NCI-H2171 treated with DMSO at 0.1 percent for 48 hours (cell line): ENCODE results near the gene ITPRID2.

ENCODE experiments used
- DNase-seq: peaks from one replicate; lab custom pipeline; 2025; lab: John Stamatoyannopoulos, UW

The ITPRID2 gene

GRCh38 chr2:181882246-181883020 is 9.1 kb upstream of the ITPRID2 start:
- DNase-seq: no peak

DNA sequence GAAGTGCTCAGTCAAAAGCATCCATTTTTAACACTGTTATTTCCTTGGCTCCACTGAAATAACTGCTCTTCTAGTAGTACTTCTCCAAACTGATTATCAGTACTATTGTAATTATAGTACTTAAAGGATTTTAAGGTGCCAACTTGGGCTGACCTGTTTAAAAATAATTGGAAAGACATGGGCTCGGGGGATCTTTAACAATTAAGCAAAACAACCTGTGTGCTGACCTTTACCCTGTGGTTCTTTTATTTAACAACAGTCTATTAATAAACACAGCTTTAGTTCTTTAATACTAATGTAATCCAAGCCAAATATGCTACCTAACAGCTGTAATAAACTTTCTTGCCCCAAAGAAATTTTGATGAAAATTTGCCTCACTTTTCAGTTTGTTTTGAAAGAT is 6.9 kb upstream of the ITPRID2 start:
- no peak for DNase-seq

DNA sequence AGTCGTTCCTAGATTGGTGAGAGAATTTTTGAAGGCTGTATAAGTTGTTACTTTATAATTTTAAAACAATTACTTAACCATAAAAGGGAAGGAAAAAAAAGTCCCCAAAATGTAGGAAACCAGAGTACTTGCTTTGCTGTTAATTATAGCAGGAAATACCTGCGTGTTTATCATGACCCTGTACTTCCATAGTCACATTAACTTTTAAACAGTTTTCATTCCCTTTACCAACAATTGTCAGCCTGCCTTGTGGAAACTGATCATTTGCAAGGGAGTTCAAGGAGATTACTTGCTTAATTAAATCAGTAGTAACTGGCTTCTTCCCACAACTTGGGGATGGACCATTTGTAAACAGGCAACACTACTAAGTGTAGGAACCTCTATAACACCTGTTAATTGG is 6.4 kb upstream of the ITPRID2 start:
- no peak for DNase-seq

- no peak for DNase-seq
Measured at GRCh38 chr2:181886192-181886591, 5.3 kb upstream of the ITPRID2 start.

GRCh38 chr2:181887045-181887444 is 4.5 kb upstream of the ITPRID2 start:
- DNase-seq: no peak

DNA sequence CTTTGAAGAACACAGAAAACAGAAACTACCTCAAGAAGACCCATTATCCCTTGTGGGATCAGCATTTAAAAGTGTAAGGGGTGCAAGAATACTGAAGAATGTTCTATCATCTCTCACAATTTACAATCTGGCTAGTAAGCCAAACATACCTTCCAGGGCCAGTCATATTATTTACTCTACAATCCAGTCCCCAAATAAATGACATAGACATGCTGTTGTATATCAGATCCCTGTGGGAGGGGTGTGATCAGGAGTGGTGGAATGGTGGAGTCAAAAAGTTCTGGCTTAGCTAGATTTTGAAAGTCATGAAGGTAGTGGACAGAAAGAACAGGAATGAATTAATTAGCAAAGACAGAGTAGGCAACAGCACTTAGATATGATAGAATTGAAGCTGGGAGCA is 1.8 kb upstream of the ITPRID2 start:
- no peak for DNase-seq

GRCh38 chr2:181890271-181890670 is 1.3 kb upstream of the ITPRID2 start:
- no peak for DNase-seq

GRCh38 chr2:181891966-181892798 is 652 bp downstream of the ITPRID2 start:
- peak; percentile 76 for DNase-seq

DNA sequence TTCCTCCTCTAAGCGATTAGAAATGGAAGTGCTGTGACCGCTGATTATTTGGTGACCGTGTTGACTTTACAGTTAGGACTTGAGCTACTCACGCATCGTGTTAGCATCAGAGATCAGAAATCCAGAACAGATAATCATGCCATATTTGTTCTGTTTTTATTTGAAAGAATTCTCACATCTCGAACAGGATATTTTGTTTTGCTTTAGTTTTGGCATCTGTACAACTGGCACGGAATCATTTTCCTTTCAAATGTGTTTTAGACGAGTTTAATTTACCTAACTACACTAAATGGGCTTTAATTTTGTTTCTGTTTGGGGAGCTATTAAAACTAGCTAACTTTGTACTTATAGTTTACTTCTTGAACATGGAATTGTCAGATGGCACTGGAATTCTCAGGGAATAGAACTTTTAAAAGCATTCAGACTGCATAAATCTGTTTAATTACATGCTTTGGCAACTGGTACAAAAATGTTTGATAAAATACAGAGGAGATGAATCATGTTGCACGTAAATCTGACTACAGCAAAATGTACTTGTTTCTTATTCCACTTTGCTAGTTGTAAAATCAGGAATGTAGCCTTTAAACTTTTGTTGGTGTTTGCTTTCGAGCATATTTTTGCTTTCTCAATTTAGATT is 1.4 kb downstream of the ITPRID2 start:
- DNase-seq: no peak

DNA sequence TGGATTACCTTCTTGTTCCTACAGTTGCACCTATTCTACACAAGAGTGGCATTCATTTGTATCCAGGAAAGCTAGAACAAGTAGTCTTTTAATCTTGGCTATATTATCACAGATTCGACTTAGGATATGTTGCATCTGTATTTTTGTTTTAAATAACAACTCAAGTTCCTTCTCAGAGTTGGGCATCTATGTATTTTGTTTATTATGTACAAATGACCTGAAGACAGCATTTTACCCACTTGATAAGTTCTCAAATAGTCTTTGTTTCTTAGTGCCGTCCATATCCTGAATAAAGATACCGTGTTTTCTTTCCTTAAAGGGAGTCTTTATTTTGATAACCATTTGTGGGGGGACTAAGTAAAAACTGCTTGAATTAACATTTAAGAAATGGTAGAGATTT is 2.9 kb downstream of the ITPRID2 start:
- DNase-seq: no peak

DNA sequence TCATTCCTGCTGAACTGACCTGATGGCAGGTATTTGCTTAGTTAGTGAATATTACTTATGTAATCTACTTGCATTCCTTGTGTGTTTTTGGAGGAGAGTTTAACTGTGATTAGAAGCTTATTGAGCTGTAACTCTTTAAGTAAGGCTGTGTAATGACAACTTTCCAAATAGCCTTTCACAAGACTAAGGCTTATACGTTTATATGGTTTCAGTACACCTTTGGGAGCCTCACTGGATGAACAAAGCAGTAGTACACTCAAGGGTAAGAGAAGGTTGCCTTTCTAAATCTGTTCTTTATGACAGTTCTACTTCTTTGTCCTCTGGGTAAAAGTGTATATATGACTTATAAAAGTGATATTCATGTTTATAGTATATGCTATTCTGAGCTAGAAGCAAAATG is 4.3 kb downstream of the ITPRID2 start:
- no peak for DNase-seq

- no peak for DNase-seq
Measured at GRCh38 chr2:181896286-181896685, 4.8 kb downstream of the ITPRID2 start.

DNA sequence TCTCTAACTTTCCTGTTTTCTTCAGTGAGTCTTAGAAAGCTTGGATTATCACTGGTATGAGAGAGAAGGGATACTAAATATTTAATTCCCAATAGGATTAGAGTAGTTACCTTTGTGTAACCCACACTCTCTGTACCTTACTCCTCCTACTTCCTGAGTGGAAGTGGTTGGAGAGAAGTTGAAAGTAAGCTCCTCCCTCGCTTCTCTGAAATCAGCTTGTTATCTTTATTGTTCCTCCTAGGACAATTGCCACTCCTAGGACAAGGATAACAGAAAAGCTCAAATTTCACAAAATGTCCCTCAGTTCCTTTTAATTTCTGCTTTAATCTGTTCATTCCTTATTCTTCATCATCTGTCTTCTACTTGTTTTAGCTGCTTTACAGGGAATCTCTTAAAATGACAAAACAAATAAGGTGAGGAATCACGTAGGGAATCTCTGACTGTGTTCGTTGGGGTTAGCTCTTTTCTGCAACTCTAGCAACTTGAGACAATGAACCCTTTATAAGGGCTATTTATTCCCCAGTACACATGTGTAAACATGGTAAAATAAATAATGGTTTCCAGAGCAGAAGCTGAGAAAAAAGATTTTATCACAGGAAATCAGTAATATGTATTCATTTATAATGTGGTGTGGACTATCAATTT is 8.6 kb downstream of the ITPRID2 start:
- no peak for DNase-seq

GRCh38 chr2:181902625-181903024 is 11.1 kb downstream of the ITPRID2 start:
- no peak for DNase-seq

DNA sequence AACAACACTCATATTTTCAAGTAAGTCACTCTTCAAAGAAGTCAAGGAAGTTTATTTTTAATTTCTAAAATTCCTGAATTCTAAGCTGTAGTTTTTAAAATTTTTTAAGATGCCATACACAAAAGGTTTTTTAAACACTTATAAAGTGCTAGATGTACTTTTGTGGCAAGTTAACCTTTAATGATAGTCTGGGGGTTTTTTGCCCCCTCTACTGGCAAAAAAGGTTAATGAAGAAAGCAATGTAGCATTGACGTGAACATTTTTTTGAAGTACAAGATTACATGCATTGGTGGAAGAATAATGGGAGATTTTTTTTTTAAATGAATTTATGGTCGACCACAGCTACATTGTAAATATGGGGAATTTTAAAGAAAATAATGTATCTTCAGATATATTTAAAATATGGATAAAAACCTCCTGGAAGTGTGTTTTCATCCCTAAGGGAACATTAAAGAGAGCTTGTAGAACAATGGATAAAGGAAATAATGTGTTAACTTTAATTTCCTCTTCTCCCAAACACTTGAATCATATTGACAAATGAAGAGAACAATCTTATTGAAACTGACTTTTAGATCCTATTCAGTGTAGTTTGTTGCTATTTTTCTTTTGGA is 12.6 kb downstream of the ITPRID2 start:
- DNase-seq: peak; percentile 44

- DNase-seq: no peak
Measured at GRCh38 chr2:181907057-181907456, 15.5 kb downstream of the ITPRID2 start.

- DNase-seq: no peak
Measured at GRCh38 chr2:181907635-181908034, 16.1 kb downstream of the ITPRID2 start.

- no peak for DNase-seq
Measured at GRCh38 chr2:181910028-181910831, 18.7 kb downstream of the ITPRID2 start.

DNA sequence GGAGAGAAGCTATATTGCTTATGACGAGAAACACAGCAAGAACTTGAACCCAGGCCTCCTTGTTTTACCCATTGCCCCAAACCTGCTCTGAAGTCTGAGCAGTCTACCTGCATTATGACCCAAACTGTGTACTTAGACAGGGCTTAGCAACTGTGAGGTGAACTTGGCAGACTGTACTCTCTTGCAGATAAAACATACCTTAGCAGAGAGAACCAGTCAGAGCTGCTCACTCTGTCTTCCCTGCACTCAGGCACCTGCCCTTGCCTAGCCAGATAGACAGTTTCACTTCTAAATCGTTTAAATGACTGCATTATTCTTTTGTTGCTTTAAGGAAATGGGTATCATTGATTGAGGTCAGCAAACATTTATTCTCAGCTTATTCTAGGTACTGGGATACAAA is 20.3 kb downstream of the ITPRID2 start:
- DNase-seq: no peak

DNA sequence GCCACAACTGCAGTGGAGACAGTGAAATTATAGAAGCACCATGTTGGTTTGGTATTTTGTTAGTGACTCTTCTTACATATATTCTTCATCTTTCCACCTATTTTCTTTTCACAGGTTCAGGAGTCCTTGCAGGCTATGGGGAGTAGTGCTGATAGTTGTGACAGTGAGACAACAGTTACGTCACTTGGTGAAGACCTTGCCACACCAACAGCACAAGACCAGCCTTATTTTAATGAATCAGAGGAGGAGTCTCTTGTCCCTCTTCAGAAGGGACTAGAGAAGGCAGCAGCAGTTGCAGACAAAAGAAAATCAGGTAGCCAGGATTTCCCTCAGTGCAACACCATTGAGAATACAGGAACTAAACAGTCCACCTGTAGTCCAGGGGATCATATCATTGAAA is 23.6 kb downstream of the ITPRID2 start:
- DNase-seq: no peak
